ENCODE measurements around the gene MEN1. TPM values are rescaled to one million over a fixed set of nuclear protein-coding genes. Genes with fewer than 3 reads are reported as not detected.

The MEN1 gene
- polyA plus RNA-seq, 1 donor (not counting 4 experiments of a cell fraction or from before 2014, with no cell fraction given): 14.2 TPM

DNA sequence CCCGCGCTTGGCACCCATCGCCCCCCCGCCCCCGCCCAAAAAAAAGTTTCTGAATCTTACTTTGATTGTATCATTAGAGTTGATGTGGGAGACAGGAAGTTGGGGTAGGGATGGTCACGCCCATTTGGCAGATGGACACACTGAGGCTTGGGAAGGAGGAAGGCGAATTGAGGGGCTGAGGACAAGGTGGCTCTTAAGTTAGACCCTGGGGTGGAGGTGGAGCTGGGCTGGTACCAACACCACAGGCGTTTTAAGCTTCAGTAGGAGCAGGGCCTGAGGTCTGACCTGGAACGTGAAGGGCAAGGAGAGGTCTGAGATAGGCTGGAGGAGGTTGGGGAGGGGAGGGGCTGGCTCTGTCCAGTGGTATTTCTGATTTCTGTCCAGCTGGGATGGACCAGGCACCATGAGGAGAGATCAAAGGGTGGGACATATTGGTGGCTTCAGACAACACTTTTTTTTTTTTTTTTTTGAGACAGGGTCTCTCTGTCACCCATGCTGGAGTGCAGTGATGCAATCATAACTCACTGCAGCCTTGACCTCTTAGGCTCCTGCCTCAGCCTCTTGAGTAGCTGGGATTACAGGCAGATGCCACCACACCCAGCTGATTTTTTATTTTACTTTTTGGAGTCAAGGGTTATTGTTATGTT, 34.9 kb upstream of the MEN1 start:
- Histone ChIP-seq H3K9me1 (ENCODE audit: control insufficient read depth, extremely low read depth, insufficient read depth, low read length) (no peaks in the 10 kb centered on the region), H3K79me2 (ENCODE audit: control insufficient read depth, insufficient read depth, low read length) (peaks cover 13% of the 10 kb centered on the region), H3K4me3 (ENCODE audit: control insufficient read depth in 2 of 3, extremely low read depth in 1 of 3, insufficient read depth in 2 of 3, low read depth in 1 of 3, low read length in 3 of 3) (peak overlapping the region; percentile 31 to 85 (median 58)), H3K4me2 (ENCODE audit: control insufficient read depth, extremely low read depth, insufficient read depth, low read depth, low read length) (peak overlapping the region; percentile 76), H3K27ac (ENCODE audit: control insufficient read depth, insufficient read depth, low read length) (peak overlapping the region; percentile 68), H3K9ac (ENCODE audit: control insufficient read depth, extremely low read depth, insufficient read depth, low read length) (peak overlapping the region; percentile 71), H3K9me3 (ENCODE audit: control insufficient read depth, low read depth, low read length) (no peaks in the 10 kb centered on the region), H3K36me3 (ENCODE audit: control insufficient read depth in 2 of 2, extremely low read depth in 1 of 2, insufficient read depth in 2 of 2, low read length in 2 of 2) (peaks cover 0 to 4% of the 10 kb centered on the region in 2 experiments), H3K27me3 (ENCODE audit: control insufficient read depth, extremely low read depth, insufficient read depth, low read length) (no peaks in the 10 kb centered on the region), H3K4me1 (ENCODE audit: control insufficient read depth, extremely low read depth, insufficient read depth, low read length) (peaks cover 53% of the 10 kb centered on the region), H2AFZ (ENCODE audit: control insufficient read depth, low read length) (peak overlapping the region; percentile 54), H4K20me1 (ENCODE audit: control insufficient read depth, extremely low read depth, insufficient read depth, low read length) (no peaks in the 10 kb centered on the region)
- DNase-seq (ENCODE audit: low read depth, low spot score) (no peak), FAIRE-seq (no peak)
- TF ChIP-seq, protein P1, sequence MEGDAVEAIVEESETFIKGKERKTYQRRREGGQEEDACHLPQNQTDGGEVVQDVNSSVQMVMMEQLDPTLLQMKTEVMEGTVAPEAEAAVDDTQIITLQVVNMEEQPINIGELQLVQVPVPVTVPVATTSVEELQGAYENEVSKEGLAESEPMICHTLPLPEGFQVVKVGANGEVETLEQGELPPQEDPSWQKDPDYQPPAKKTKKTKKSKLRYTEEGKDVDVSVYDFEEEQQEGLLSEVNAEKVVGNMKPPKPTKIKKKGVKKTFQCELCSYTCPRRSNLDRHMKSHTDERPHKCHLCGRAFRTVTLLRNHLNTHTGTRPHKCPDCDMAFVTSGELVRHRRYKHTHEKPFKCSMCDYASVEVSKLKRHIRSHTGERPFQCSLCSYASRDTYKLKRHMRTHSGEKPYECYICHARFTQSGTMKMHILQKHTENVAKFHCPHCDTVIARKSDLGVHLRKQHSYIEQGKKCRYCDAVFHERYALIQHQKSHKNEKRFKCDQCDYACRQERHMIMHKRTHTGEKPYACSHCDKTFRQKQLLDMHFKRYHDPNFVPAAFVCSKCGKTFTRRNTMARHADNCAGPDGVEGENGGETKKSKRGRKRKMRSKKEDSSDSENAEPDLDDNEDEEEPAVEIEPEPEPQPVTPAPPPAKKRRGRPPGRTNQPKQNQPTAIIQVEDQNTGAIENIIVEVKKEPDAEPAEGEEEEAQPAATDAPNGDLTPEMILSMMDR (optimal IDR thresholded peaks at IDR 0.05 in 1 of 3, IDR thresholded peaks at IDR 0.05 in 1 of 3, conservative IDR thresholded peaks at IDR 0.05 in 1 of 3; ENCODE audit: extremely low read depth in 1 of 3, insufficient read depth in 2 of 3, low read length in 3 of 3): no peak
- no peak for TF ChIP-seq EZH2 (IDR thresholded peaks at IDR 0.05; ENCODE audit: low read length)
- dilution Hi-C loops (cut with MboI; ENCODE audit: extremely low pct_ligation_motif_present, low sequenced_read_pairs): no loop called here

DNA sequence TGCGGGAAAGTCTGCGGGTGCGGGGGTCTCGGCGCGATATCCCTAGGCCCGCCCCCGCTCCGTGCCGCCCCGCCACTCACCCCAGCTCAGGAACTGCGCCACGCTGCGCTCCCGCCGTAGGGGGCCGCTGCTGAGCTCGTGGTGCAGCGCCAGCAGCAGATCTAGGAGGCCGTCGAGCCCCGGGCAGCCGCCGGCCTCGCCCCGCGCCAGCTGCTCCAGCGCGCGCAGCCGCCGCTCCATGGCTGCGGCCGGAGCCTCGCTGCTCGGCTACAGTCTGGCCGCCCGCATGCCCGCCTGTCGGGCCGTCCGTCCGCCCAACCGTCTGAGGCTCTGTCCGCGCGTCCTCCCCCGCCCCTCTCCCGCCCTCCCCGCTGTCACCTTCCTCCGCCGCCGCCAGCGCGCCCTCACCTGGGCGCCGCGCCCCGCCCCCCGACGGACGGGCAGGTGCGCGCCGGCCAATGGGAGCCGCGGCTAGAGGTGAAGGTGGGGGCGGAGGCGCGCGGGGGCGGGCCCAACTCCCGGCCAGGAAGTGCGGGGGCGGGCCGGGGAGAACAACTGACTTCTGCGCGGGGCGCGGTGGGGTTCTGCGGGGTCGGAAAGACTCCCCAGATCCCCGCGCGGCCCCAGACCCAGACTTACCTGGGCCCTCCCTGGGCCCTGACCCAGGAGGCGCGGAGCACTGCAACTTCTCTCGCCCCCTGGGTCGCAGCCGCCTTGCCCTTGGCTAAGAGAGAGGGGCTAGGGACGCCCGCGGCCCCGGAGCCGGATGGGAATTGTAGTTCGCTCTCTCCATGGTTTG, 34.2 kb upstream of the MEN1 start, which contains the start of gene CDC42BPG:
CDC42BPG (minus strand) TSS at position 324 of the 799 bp plus-strand sequence; CDS start at position 240, 84 bp downstream.
- peaks cover 47% of the 10 kb centered on the region for H3K4me1 ChIP-seq (ENCODE audit: control insufficient read depth, extremely low read depth, insufficient read depth, low read length)
- H3K27ac ChIP-seq (ENCODE audit: control insufficient read depth, insufficient read depth, low read length): peak within 1 kb of the TSS; percentile 93
- peak within 1 kb of the TSS; percentile 82 for H3K9ac ChIP-seq (ENCODE audit: control insufficient read depth, extremely low read depth, insufficient read depth, low read length)
- H3K9me3 ChIP-seq (ENCODE audit: control insufficient read depth, low read depth, low read length): no peaks in the 10 kb centered on the region
- H3K27me3 ChIP-seq (ENCODE audit: control insufficient read depth, extremely low read depth, insufficient read depth, low read length): no peaks in the 10 kb centered on the region
- H4K20me1 ChIP-seq (ENCODE audit: control insufficient read depth, extremely low read depth, insufficient read depth, low read length): no peaks in the 10 kb centered on the region
- peak within 1 kb of the TSS; percentile 58 to 85 (median 84) for H3K4me3 ChIP-seq (ENCODE audit: control insufficient read depth in 2 of 3, extremely low read depth in 1 of 3, insufficient read depth in 2 of 3, low read depth in 1 of 3, low read length in 3 of 3)
- TF ChIP-seq EZH2 (IDR thresholded peaks at IDR 0.05; ENCODE audit: low read length): no peak
- TF ChIP-seq, protein P1 (optimal IDR thresholded peaks at IDR 0.05 in 1 of 3, IDR thresholded peaks at IDR 0.05 in 1 of 3, conservative IDR thresholded peaks at IDR 0.05 in 1 of 3; ENCODE audit: extremely low read depth in 1 of 3, insufficient read depth in 2 of 3, low read length in 3 of 3): peak in 1 of 3 experiments; percentile 76
- H2AFZ ChIP-seq (ENCODE audit: control insufficient read depth, low read length): peak within 1 kb of the TSS; percentile 67
- peaks cover 13% of the 10 kb centered on the region for H3K79me2 ChIP-seq (ENCODE audit: control insufficient read depth, insufficient read depth, low read length)
- H3K4me2 ChIP-seq (ENCODE audit: control insufficient read depth, extremely low read depth, insufficient read depth, low read depth, low read length): peak within 1 kb of the TSS; percentile 99
- no peaks in the 10 kb centered on the region for H3K9me1 ChIP-seq (ENCODE audit: control insufficient read depth, extremely low read depth, insufficient read depth, low read length)
- DNase-seq (ENCODE audit: low read depth, low spot score) (no peak), FAIRE-seq (no peak)
- dilution Hi-C loops (cut with MboI; ENCODE audit: extremely low pct_ligation_motif_present, low sequenced_read_pairs): no loop called here
- peaks cover 2 to 8% of the 10 kb centered on the region in 2 experiments for H3K36me3 ChIP-seq (ENCODE audit: control insufficient read depth in 2 of 2, extremely low read depth in 1 of 2, insufficient read depth in 2 of 2, low read length in 2 of 2)

All from keratinocyte (primary cell).